ENCODE results near the gene UBE2D3.
"Not testable (repeated sequence)": the region's sequence is repeated elsewhere in the genome, so short reads cannot be mapped to it uniquely, and the experiment has no call there.

The UBE2D3 gene

DNA sequence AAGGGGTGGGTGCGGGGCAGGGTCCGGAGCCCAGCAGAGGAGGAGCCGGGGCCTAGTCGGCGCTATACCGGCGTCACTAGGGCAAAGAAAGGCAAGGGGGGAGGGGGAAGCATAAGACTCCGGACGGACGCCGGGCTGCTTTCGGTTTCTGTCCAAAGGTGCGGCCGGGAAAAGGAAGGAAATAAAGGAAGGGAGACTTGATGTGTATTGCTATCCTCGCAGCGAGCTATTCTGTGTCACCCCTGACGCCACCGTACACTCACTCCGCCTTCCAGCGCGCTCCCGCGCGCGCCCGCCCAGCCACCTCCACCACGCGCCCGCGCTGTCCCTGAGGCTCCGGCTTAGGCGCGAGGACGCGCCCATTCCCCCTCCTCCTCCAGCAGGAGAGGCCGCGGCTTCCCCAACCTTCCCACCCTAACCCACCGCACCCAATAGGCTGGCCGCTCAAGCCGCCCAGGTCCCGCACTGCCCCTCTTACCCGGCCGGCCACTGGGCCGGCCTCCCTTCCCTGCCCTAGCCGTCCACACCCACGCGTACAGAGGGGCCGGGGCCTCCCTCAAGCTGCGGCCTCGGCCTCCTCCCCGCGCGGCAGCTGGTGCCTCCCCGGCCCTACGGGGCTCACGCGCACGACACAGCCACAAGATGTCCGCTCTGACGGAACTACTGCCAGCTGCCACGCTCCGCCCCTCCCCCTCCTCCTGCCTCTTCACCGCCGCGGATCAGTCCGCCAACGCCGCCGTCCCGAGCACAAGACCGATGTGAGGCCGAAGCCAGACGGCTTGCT lies at the start of gene UBE2D3:
TSS of gene UBE2D3 (minus strand) at position 662 of the 784 bp plus-strand sequence. CDS start 1,043 bp downstream, outside the sequence.
- in situ Hi-C loops (cut with MboI; ENCODE audit: low sequenced_read_pairs) = no loop called here

DNA sequence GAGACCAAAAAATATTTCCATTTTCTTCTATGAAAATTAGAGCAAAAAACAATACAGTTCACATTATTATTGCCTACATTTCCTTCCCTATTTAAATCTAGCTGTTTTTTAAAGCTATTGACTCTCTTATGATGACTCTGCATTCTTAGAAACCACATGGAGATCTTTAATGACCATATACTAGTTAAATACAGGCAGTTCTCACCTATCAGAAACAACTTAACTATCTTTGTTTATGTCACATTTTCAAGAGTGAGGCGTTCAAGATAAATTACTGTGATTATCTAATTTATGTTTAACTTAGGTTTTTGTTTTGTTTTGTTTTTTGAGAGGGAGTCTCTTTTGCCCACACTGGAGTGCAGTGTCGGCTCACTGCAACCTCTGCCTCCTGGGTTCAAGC lies 44.4 kb upstream of the UBE2D3 start:
- in situ Hi-C loops (cut with MboI; ENCODE audit: low sequenced_read_pairs) = no loop called here

DNA sequence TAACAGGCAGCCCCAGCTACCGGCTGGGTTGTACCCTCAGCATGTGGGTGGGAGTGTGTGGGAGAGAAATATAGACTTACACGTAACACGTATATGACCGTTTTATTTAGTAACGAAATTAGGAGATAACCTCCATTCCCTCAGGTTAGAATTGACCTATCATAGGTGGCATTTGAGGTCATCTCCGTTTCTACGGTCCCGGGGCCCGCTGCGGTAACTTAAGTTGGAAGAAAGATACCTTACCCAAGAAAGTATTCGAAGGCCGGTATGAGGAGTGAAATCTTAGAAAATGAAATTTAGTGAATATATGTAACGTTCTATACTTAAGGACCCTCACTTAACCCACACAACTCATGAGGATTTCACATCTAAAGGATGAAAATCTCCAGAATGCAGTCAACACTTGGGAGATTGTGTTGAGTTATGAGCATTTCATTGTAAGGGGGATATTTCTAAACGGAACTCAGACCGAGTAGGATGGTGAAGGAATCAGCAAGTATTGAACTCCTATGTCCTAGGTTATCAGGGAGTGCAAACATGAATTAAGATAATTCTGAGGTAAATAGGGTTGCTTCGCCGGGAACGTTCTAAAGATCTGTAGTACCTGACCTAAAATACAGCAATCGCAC lies 42.3 kb upstream of the UBE2D3 start:
- in situ Hi-C loops (cut with MboI; ENCODE audit: low sequenced_read_pairs) = no loop called here

DNA sequence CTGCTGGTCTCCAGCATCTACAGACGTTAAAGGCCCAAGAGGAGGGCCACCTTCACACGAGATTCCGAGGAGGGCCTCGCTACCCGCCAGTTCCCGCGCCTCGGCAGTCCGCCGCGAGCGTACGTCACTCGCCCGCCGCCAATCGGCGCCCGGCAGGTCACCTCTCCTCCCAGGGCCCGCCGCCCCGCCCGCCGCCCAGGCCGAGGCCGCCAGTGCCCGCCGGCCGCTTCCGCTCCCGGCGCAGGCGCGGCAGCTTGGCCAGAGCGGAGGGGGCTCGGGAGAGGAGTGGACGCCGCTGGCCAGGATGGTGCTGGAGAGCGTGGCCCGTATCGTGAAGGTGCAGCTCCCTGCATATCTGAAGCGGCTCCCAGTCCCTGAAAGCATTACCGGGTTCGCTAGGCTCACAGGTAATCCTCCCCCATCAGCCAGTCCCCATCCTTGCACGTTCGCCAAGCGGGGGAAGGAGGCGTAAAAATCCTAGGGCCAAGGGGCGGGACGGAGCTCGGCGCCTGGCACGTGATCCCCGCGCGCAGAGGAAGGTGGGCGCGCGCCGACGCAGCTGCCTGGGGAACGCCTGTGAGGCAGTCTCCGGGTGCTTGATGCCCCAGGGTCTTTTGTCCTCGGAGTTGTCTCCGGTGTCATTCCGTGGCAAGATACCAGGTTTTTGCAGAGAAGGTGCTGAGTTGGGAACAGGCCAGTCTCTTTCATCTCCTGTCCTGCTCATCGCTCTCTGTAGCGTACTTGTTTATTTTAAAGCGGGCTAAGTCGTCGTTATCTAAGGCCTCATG lies 41.6 kb upstream of the UBE2D3 start, which contains the start of gene CISD2:
TSS of gene CISD2 (plus strand) at position 212 of the 788 bp plus-strand sequence. CDS start at position 305, 93 bp downstream.
- in situ Hi-C loops (cut with MboI; ENCODE audit: low sequenced_read_pairs) = no loop called here

DNA sequence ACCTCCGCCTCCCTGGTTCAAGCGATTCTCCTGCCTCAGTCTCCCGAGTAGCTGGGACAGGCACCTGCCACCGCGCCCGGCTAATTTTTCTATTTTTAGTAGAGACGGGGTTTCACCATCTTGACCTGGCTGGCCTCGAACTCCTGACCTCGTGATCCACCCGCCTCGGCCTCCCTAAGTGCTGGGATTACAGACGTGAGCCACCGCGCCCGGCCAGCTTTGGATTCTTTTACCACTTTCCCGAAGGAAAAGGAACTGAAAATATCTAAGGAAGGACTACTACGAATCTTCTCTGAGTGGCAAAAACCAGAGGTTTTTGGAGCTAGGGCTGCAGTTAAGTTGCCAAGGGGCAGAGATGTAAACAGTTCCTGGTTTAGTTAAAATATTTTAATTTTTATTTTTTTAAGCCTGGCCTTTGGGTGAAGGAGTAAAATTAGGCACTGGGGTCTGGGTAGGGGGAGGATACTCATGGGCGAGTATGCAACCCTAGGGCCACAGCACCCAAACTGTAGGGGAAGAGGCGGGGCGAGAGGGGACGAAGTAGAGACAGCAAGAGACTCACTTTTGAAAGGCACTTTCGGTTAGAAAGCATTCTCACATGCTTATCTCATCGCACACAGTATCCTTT lies 40.9 kb upstream of the UBE2D3 start:
- in situ Hi-C loops (cut with MboI; ENCODE audit: low sequenced_read_pairs) = no loop called here

DNA sequence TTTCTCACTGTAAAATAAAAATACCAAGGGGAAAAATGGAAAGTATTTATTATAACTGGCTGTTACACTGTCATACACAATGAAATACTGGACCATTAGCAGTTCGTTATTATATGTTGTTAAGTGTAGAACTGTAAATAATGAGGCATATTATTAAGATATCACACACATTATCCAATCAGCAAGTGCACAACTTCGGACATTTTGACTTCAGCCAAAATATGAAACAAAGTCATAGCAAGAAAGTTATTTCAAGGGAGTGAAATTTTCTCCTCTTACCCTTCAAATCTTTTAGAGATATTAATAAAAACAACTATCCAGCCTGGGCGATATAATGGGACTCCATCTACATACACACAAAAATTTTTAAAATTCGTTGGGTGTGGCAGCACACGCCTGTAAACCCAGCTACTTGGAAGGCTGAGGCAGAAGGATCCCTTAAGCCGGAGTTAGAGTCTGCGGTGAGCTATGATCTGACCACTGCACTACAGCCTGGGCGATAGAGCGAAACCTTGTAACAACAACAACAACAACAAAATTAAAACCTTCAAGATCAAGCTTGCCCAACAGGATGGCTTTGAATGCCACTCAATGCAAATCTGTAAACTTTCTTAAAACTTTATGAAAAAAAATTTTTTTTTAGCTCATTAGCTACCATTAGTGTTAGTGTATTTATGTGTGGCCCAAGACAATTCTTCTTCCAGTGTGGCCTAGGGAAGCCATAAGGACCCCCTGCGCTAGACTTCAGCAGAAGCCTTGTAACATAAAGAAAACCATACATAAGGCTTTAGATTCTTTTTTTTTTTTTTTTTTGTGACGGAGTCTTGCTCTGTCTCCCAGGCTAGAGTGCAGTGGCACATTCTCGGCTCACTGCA lies 40.2 kb upstream of the UBE2D3 start:
- in situ Hi-C loops (cut with MboI; ENCODE audit: low sequenced_read_pairs) = no loop called here

DNA sequence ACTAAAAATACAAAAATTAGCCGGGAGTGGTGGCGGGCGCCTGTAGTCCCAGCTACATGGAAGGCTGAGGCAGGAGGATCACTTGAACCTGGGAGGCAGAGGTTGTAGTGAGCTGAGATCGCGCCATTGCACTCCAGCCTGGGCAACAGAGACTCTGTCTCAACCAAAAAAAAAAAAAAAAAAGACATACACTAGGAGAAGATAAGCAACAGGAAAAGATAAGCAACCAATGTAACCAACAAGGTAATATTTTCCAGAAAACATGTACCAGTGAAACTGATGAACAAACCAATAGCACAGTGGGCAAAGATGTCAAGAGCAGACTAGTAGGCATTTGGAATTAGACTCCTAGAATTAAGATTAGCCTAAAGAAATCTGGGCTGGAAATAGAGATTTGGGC lies 38.0 kb upstream of the UBE2D3 start:
- in situ Hi-C loops (cut with MboI; ENCODE audit: low sequenced_read_pairs) = not testable (repeated sequence)

DNA sequence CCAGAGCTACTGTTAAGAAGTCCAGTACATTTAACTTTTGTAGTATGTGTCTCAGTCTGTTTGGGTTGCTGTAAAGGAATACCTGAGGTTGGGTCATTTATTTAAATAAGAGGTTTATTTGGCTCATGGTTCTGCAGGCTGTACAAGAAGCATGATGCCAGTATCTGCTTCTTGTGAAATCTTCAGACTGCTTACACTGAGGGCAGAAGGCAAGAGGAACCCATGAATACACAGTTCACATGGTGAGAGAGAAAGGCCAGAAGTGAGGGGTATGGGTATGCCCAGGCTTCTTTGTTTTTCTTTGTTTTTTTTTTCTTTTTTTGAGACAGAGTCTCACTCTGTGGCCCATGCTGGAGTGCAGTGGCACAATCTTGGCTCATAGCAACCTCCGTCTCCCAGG lies 35.4 kb upstream of the UBE2D3 start:
- in situ Hi-C loops (cut with MboI; ENCODE audit: low sequenced_read_pairs) = no loop called here

DNA sequence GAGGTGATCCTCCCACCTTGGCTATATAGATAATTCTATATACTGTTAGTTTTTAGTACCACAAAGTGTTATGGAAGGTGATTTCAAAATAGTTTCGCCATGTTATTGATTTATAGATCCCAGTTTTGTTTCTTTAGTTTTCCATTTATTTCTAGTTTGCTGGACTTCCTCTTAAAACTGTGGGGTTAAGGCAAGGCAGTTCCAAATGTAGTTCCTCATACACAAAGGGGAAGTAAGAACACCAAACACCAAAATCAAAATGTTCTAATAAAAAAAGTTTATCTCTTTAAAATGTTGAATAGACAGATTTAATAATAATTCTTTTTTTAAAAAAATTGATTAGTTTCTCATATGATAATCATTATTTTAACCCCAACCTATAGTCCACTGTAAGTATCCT lies 34.7 kb upstream of the UBE2D3 start:
- in situ Hi-C loops (cut with MboI; ENCODE audit: low sequenced_read_pairs) = no loop called here

DNA sequence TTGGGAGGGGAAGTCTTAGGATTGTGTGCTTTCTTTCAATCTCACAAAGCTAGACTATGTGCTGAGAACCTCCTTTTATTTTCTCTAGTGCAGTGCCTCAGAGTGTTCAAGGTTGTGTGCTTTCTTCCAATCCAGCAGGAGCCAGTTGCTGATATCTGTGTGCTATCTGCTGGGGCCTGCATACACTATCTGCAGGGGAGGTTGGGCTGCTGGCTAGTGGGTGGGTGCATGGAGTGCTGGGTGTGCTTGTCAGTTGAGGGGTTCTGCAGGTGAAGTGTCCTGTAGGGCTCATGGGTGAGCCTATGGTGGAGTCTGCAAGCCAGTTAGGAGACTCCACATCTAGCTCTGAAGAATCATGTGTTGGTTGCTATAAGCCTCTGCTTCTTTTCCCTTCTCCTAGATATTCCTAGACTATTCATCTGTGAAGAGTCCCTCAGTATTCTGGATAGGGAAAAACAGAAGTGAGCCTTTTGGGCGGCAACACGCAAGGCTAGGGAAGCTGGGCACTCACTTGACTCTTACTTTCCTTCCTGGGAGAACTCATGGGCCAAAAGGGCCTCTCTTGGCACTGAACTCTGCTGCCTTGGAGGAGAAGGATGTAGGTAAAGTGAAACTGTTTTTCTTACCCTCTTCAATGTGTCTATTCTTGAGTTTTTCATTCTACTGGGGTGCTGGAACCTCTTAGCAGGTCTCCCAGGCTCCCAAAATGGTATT lies 33.4 kb upstream of the UBE2D3 start:
- in situ Hi-C loops (cut with MboI; ENCODE audit: low sequenced_read_pairs) = no loop called here

DNA sequence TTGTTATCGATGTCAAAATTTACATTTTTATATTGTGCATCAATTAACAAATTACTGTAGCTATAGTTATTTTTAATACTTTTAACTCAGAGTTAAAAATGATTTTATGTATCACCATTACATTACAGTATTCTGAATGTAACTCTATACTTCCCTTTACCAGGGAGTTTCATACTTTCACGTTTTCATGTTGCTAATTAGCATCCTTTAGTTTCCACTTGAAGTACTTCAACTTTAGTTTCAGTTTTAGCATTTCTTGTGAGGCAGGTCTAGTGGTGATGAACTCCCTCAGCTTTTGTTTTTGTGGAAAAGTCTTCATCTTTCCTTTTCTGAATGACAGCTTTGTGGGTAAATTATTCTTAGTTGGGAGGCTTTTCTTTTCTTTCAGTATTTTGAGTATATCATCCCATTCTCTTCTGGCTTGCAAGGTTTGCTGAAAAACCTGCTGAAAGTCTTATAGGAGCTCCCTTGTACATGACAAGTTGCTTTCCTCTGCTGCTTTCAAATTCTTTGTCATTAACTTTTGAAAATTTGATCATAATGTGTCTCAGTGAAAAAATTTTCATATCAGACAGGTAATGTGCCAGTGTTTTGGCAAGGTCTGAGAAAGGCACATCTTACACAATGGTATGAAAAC lies 31.6 kb upstream of the UBE2D3 start:
- in situ Hi-C loops (cut with MboI; ENCODE audit: low sequenced_read_pairs) = no loop called here

DNA sequence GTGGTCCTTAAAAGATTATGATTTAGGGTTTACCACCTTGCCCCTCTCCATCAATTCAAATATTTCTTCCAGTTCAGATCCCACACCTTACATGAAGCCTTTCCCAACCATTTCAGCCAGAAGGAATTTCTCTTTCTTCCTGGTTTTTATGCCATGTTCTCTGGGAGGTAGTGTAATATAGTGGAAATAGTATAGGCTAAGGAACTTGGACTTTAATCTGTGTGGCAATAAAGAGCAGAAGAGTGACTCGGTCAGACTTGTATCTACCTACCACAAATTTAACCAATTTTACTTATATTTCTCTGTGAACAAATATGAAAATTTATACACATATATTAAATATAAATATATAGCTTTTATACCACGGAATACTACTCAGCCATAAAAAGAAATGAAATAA lies 23.0 kb upstream of the UBE2D3 start:
- in situ Hi-C loops (cut with MboI; ENCODE audit: low sequenced_read_pairs) = no loop called here

DNA sequence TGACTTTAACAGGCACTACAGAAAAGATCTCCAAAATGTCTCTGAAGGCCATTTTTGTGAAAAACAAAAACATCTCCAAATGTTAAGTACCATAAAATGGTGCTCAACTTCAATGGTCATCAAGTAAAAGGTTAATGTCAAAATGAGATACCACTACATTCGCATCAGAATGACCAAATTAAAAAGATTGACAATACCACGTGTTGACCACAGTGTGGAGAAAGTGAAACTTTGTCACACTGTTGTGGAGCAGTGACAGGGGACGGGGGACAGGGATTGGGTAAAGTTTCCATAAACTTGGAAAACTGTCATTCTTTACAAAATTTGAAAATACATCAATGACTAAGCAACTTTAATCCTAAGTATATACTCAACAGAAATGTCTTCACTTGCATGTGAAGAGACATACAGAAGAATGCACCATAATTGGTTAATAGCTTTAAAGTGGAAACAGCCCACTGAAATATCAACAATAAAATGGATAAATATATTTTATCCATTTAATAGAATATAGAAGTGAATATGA lies 22.3 kb upstream of the UBE2D3 start:
- in situ Hi-C loops (cut with MboI; ENCODE audit: low sequenced_read_pairs) = no loop called here

DNA sequence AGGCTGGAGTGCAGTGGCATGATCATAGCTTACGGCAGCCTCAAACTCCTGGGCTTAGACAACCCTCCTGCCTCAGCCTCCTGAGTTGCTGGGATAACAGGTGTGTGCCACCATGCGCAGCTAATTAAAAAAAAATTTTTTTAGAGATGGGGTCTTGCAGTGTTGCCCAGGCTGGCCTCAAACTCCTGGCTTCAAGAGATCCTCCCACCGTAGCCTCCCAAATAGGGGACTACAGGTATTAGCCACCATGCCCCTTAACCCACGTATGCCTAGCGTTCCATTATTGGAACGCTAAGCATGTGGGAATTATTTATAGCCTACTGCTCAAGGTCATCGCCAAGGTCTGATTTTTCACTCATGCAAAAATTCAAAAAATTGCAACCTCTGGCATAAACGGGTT lies 20.3 kb upstream of the UBE2D3 start:
- in situ Hi-C loops (cut with MboI; ENCODE audit: low sequenced_read_pairs) = no loop called here

DNA sequence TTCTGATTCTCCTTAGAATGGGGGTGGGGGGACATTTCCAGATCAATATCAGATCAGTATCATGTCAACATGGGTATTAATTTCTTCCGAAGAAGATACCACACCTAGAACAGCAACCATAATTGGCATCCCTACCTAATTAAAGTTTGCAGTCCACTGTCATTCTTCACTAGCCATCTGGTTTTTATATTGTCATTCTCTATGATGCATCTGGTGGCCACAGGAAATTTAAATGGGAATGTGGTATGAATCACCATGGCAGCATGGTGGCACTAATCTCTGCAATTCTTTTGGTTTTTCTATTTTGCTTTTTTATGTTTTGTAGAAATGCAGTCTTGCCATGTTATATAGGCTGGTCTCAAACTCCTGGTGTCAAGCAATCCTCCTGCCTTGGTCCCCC lies 16.6 kb upstream of the UBE2D3 start:
- in situ Hi-C loops (cut with MboI; ENCODE audit: low sequenced_read_pairs) = no loop called here

DNA sequence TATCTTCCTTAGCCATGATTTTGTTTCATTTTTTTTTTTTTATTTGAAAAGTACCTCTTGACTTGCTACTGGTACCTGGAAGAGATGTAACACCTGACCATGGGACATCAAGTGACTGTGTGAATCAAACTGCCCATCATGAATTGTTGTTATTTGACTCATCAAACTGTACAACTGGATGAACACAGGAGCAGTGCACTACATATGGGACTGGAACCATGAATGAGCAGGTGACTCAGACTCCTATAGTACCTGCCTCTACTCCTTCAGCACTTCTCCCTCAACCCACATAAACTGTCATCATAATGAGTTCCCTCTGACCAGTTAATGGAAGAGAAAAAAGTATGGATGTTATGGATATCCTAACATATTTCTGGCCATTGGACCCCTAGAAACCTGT lies 15.9 kb upstream of the UBE2D3 start:
- in situ Hi-C loops (cut with MboI; ENCODE audit: low sequenced_read_pairs) = no loop called here

DNA sequence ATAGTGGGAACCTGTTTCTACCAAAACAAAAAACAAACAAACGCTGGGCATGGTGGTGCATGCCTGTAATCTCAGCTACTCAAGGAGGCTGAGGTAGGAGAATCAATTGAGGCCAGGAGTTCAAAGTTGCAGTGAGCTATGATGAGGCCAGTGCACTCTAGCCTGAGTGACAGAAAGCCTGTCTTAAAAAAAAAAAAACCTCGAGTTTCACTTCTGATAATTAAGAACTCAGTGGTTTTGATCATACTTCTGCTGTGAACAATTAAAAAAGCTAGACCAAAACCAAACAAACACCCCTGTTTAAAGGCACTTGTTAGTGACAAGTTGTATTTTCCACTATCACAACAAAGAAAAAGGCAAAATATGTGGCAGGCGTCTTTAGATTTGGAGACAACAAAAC lies 15.0 kb upstream of the UBE2D3 start:
- in situ Hi-C loops (cut with MboI; ENCODE audit: low sequenced_read_pairs) = no loop called here

DNA sequence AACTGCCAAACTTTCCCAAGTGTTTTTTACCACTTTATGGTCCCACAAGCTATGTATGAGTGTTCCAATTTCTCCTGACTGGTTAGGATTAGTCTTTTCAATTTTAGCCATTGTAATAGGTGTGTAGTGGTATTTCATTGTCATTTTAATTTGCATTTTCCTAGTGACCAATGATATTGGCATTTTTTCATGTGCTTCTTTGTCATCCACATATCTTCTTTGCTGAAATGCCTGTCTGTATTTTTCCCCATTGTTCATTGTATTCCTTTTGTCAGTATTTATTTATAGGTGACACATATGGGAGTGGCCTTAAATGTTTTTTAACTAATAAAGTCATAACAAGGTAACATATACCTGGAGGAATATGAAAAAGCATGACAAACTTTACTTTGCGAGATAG lies 9.2 kb upstream of the UBE2D3 start:
- in situ Hi-C loops (cut with MboI; ENCODE audit: low sequenced_read_pairs) = no loop called here

DNA sequence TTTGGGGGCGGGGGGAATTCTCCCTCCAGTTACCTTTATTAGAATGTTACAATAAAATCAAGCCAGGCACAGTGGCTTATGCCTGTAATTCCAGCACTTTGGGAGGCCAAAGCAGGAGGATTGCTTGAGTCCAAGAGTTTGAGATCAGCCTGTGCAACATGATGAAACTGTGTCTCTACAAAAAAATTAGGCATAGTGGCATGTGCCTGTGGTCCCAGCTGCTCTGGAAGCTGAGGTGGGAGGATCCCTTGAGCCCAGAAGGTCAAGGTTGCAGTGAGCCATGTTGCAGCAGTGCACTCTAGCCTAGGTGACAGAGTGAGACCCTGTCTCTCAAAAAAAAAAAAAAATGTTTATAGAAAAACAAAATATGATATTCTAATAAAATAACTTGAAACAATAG lies 5.3 kb upstream of the UBE2D3 start:
- in situ Hi-C loops (cut with MboI; ENCODE audit: low sequenced_read_pairs) = no loop called here
